OCI-LY1 (cell line): ENCODE measurements around the gene MYL10.
"Not testable (repeated sequence)": the region's sequence is repeated elsewhere in the genome, so short reads cannot be mapped to it uniquely, and the experiment has no call there.

Experiments used
- H2AFZ ChIP-seq: fragments of 200-600 bp; sonication (generic), shearing (Covaris generic); 2 replicates; pipeline ENCODE4 v1.6.0; 2014; ENCODE audit warnings: antibody characterized with exemption, mild to moderate bottlenecking, low read length
- H3F3A ChIP-seq: fragments of 200-600 bp; sonication (generic), shearing (Covaris generic); 2 replicates; pipeline ENCODE4 v1.6.0; 2014; ENCODE audit warnings: mild to moderate bottlenecking, antibody characterized with exemption, low read length, moderate library complexity; ENCODE audit not compliant: insufficient read depth
- H3K27ac ChIP-seq: fragments of 200-600 bp; sonication (generic); 2 replicates; pipeline ENCODE4 v1.5.1; 2014; ENCODE audit warnings: low read length, mixed run types, mild to moderate bottlenecking, low read depth; ENCODE audit not compliant: poor library complexity, severe bottlenecking
- H3K27me3 ChIP-seq: fragments of 200-600 bp; sonication (generic); 2 replicates; pipeline ENCODE4 v1.6.0; 2014; ENCODE audit warnings: antibody characterized with exemption, mild to moderate bottlenecking, low read length, moderate library complexity; ENCODE audit not compliant: insufficient read depth
- H3K36me3 ChIP-seq: fragments of 200-600 bp; sonication (generic); 2 replicates; pipeline ENCODE4 v1.6.1; 2014; ENCODE audit warnings: mild to moderate bottlenecking, antibody characterized with exemption, low read length, moderate library complexity, mixed read lengths; ENCODE audit not compliant: insufficient read depth
- H3K4me1 ChIP-seq: fragments of 200-600 bp; sonication (generic); 2 replicates; pipeline ENCODE4 v1.5.1; 2014; ENCODE audit warnings: mild to moderate bottlenecking, low read length, moderate library complexity; ENCODE audit not compliant: insufficient read depth, severe bottlenecking
- H3K4me2 ChIP-seq: fragments of 200-600 bp; sonication (generic), shearing (Covaris generic); 2 replicates; pipeline ENCODE4 v1.6.1; 2014; ENCODE audit warnings: low read length
- H3K4me3 ChIP-seq: fragments of 200-600 bp; sonication (generic); 2 replicates; pipeline ENCODE4 v1.5.1; 2014; ENCODE audit warnings: low read length, low read depth, mild to moderate bottlenecking, mixed read lengths; ENCODE audit not compliant: poor library complexity, severe bottlenecking
- H3K79me2 ChIP-seq: fragments of 200-600 bp; shearing (Covaris generic); 2 replicates; pipeline ENCODE4 v1.6.1; 2016; ENCODE audit warnings: mixed run types, low read length, mixed read lengths; ENCODE audit not compliant: insufficient read depth
- H3K9ac ChIP-seq: fragments of 200-600 bp; sonication (generic), shearing (Covaris generic); 2 replicates; pipeline ENCODE4 v1.6.1; 2014; ENCODE audit warnings: mild to moderate bottlenecking, low read length, mixed read lengths
- H3K9me2 ChIP-seq: fragments of 200-600 bp; sonication (generic), shearing (Covaris generic); 2 replicates; pipeline ENCODE4 v1.6.1; 2014; ENCODE audit warnings: low read depth, mild to moderate bottlenecking, low read length, mixed read lengths
- H3K9me3 ChIP-seq: fragments of 200-600 bp; shearing (Covaris generic); 2 replicates; pipeline ENCODE4 v1.6.1; 2014; ENCODE audit warnings: low read length, mixed read lengths
- H4K20me1 ChIP-seq: fragments of 200-600 bp; sonication (generic), shearing (Covaris generic); 2 replicates; pipeline ENCODE4 v1.6.0; 2016; ENCODE audit warnings: mild to moderate bottlenecking, low read length; ENCODE audit not compliant: insufficient read depth
- EZH2 ChIP-seq: fragments of 200-600 bp; sonication (generic), shearing (Covaris generic); IDR thresholded peaks from 2 replicates; pipeline ENCODE4 v1.8.0; 2017; ENCODE audit warnings: borderline replicate concordance, mixed run types, mild to moderate bottlenecking, antibody characterized with exemption, low read length, moderate library complexity, mixed read lengths
- TF ChIP-seq, protein P1 (sequence below): fragments of 200-600 bp; sonication (generic), shearing (Covaris generic); IDR thresholded peaks from 2 replicates; pipeline ENCODE4 v1.5.1; 2017; ENCODE audit warnings: mild to moderate bottlenecking, antibody characterized with exemption, low read length, moderate library complexity, mixed read lengths

MYL10 gene

DNA sequence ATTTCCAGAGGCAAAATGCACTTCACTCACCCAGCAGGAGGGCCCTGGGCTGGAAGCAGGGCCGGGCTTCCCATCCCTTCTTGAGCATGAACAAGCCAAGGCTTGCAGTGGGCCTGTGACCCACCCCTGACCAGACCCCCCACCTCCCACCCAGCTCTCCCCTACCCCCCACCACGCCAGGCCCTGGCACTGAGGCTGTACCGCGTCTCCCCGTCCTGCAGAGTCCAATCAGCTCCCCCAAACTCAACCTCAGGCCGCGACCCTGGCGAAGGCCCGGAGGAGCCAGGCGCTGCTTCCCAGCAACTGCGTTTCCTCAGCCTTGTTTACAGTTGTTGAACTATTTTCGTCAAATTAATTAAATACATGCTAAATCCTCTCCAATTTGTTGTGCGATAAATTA is 16.9 kb upstream of the MYL10 start:
- no peak for TF ChIP-seq EZH2
- TF ChIP-seq, protein P1, sequence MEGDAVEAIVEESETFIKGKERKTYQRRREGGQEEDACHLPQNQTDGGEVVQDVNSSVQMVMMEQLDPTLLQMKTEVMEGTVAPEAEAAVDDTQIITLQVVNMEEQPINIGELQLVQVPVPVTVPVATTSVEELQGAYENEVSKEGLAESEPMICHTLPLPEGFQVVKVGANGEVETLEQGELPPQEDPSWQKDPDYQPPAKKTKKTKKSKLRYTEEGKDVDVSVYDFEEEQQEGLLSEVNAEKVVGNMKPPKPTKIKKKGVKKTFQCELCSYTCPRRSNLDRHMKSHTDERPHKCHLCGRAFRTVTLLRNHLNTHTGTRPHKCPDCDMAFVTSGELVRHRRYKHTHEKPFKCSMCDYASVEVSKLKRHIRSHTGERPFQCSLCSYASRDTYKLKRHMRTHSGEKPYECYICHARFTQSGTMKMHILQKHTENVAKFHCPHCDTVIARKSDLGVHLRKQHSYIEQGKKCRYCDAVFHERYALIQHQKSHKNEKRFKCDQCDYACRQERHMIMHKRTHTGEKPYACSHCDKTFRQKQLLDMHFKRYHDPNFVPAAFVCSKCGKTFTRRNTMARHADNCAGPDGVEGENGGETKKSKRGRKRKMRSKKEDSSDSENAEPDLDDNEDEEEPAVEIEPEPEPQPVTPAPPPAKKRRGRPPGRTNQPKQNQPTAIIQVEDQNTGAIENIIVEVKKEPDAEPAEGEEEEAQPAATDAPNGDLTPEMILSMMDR: no peak

DNA sequence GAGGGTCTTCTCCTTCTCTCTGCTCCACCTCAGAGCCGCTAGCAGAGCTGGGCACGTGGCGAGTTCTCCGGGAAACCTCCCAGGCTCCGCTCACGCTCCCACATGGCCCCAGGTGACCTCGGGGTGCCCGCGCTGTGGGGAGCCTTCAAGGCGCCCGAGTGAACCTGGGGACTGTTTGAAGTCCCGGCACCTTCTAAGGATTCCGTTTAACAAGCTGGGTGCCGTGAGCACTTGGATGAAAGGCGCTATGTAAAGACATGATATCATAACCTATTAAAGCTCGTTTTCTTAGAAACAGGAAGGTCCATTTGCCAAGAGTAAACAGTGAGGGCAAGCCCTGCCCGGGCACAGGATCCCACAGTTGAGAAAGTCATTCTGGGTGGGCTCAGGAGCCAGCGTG is 15.8 kb upstream of the MYL10 start:
- no peak overlapping the region for H2AFZ ChIP-seq
- no peaks in the 10 kb centered on the region for H3K4me1 ChIP-seq
- H3K9me3 ChIP-seq: no peaks in the 10 kb centered on the region
- no peaks in the 10 kb centered on the region for H3K9me2 ChIP-seq
- no peak overlapping the region for H3K4me3 ChIP-seq
- peaks cover 17% of the 10 kb centered on the region; the same call in 1 of the 2 replicates for H3K27me3 ChIP-seq
- no peaks in the 10 kb centered on the region for H3K79me2 ChIP-seq
- no peaks in the 10 kb centered on the region for H3K36me3 ChIP-seq
- H3K9ac ChIP-seq: no peak overlapping the region
- no peak overlapping the region for H3K27ac ChIP-seq
- no peak for TF ChIP-seq EZH2
- TF ChIP-seq, protein P1: no peak
- no peaks in the 10 kb centered on the region for H4K20me1 ChIP-seq
- no peak overlapping the region for H3K4me2 ChIP-seq
- no peaks in the 10 kb centered on the region for H3F3A ChIP-seq

More for the DNA sequence above, 16.9 kb upstream of the MYL10 start:
- peaks cover 14% of the 10 kb centered on the region; the same call in 1 of the 2 replicates for H3K27me3 ChIP-seq
- no peaks in the 10 kb centered on the region for H3K36me3 ChIP-seq
- no peaks in the 10 kb centered on the region for H3K9me3 ChIP-seq
- H3K4me2 ChIP-seq: no peak overlapping the region
- no peaks in the 10 kb centered on the region for H4K20me1 ChIP-seq
- no peaks in the 10 kb centered on the region for H3F3A ChIP-seq
- H3K9me2 ChIP-seq: no peaks in the 10 kb centered on the region
- H3K4me3 ChIP-seq: no peak overlapping the region
- no peak overlapping the region for H2AFZ ChIP-seq
- H3K27ac ChIP-seq: no peak overlapping the region
- peaks cover 7% of the 10 kb centered on the region for H3K4me1 ChIP-seq
- no peak overlapping the region for H3K9ac ChIP-seq
- no peaks in the 10 kb centered on the region for H3K79me2 ChIP-seq

DNA sequence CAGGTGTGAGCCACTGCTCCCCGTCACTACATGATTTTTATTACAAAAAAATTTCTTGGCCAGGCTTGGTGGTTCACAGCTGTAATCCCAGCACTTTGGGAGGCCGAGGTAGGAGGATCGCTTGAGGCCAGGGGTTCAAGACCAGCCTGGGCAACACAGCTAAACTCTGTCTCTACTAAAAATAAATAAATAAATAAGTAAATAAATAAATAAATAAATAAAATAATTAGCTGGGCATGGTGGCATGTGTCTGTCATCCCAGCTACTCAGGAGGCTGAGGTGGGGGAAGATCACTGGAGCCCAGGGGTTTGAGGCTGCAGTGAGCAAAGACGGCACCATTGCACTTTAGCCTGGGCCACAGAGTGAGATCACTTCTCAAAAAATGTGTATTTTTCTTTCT is 10.0 kb upstream of the MYL10 start:
- peaks cover 34% of the 10 kb centered on the region for H3K27me3 ChIP-seq
- not testable (repeated sequence) for H3K4me1 ChIP-seq, H3K27ac ChIP-seq, H3K9me3 ChIP-seq, H3K79me2 ChIP-seq, H3F3A ChIP-seq, H3K9me2 ChIP-seq, H2AFZ ChIP-seq, H4K20me1 ChIP-seq, H3K9ac ChIP-seq, H3K4me3 ChIP-seq, H3K4me2 ChIP-seq, H3K36me3 ChIP-seq

DNA sequence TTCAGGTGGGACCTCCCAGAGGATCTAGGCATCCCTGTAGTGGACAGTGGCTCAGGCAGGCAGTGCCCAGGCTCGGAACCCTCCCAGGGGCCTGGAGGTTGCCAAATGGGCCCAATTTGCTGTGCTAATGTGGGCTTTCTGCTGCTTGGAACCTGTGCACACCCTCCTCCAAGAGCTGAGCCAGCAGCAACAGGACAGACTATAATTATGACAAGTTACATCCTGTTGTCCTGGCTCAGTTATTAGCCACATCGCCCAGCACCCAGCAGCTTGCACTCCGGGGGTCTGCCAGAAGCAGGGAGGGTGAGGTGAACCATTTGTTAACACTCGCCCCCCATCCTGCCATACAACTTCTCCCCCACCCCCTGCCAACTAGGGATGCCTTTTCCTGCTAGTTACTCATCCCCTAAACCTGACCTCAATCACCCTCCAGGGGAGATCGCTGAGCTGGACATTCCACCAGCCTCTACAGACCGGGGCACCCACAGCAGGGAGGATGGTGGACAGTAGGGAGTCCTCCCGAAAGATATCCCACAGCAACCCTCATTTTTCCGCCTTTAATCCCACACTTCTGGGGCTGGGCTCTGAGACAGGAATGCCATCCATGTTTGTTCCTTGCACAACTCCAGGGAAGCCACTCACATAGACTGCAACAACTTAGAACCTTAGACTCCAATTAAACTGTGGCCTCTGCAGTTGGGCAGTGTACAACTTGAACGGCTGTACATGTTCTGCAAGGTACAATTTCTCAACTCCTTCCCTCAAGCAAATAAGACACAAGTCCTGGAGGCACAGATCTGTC is 7.9 kb upstream of the MYL10 start:
- Histone ChIP-seq H3K4me1 (no peaks in the 10 kb centered on the region), H4K20me1 (no peaks in the 10 kb centered on the region), H3K9me2 (no peaks in the 10 kb centered on the region), H2AFZ (no peak overlapping the region), H3F3A (no peaks in the 10 kb centered on the region), H3K27ac (no peak overlapping the region), H3K36me3 (no peaks in the 10 kb centered on the region; the same call in 1 of the 2 replicates), H3K9ac (no peak overlapping the region), H3K79me2 (no peaks in the 10 kb centered on the region), H3K27me3 (peaks cover 45% of the 10 kb centered on the region), H3K4me3 (no peak overlapping the region), H3K9me3 (no peaks in the 10 kb centered on the region), H3K4me2 (no peak overlapping the region)
- TF ChIP-seq EZH2: no peak
- TF ChIP-seq, protein P1: no peak
